Upper lobe of left lung (tissue), 4 donors: ENCODE measurements around the gene PIK3R2.
"Not testable (repeated sequence)": the region's sequence is repeated elsewhere in the genome, so short reads cannot be mapped to it uniquely, and the experiment has no call there.

ENCODE experiments used
- EP300 ChIP-seq, 4 donors: sonication (generic); formaldehyde crosslinking; IDR thresholded peaks; one replicate each; pipeline ENCODE4 v1.5.1; 2017; ENCODE audit warnings: antibody characterized with exemption in 4 of 4, control low read depth in 2 of 4
- POLR2A ChIP-seq, 4 donors: fragments of 450-650 bp; IDR thresholded peaks; one replicate each; pipeline ENCODE4 v1.5.1; 2016 to 2017; ENCODE audit warnings: antibody characterized with exemption in 4 of 4, mild to moderate bottlenecking in 2 of 4
- TF ChIP-seq, protein P1 (sequence below), 6 experiments: fragments of 450-650 bp in 4 of 6; fragments of 200-600 bp in 2 of 6; sonication (generic) in 2 of 6; IDR thresholded peaks; one replicate each; pipeline ENCODE4 v1.5.1; 2016 to 2019; ENCODE audit warnings: antibody characterized with exemption in 6 of 6

DNA sequence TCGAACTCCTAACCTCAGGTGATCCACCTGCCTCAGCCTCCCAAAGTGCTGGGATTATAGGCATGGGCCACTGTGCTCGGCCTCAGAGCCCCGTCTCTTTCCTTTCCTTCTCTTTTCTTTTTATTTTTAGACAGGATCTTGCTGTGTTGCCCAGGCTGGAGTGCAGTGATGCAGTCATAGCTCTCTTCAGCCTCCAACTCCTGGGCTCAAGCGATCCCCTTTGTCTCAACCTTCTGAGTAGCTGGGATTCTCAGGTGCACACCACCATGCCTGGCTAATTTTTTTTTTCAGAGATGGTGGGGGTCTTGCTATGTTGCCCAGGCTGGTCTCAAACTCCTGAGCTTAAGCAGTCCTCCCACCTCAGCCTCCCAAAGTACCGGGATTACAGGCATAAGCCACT, 56.9 kb downstream of the PIK3R2 start:
- TF ChIP-seq, protein P1, sequence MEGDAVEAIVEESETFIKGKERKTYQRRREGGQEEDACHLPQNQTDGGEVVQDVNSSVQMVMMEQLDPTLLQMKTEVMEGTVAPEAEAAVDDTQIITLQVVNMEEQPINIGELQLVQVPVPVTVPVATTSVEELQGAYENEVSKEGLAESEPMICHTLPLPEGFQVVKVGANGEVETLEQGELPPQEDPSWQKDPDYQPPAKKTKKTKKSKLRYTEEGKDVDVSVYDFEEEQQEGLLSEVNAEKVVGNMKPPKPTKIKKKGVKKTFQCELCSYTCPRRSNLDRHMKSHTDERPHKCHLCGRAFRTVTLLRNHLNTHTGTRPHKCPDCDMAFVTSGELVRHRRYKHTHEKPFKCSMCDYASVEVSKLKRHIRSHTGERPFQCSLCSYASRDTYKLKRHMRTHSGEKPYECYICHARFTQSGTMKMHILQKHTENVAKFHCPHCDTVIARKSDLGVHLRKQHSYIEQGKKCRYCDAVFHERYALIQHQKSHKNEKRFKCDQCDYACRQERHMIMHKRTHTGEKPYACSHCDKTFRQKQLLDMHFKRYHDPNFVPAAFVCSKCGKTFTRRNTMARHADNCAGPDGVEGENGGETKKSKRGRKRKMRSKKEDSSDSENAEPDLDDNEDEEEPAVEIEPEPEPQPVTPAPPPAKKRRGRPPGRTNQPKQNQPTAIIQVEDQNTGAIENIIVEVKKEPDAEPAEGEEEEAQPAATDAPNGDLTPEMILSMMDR (IDR thresholded peaks at IDR 0.05): not testable (repeated sequence)
- not testable (repeated sequence) for TF ChIP-seq POLR2A, EP300 (IDR thresholded peaks at IDR 0.05)
